Measurements from ENCODE around the gene CCL24. TPM values are rescaled to one million over a fixed set of nuclear protein-coding genes. Genes with fewer than 3 reads are reported as not detected.
"Not testable (repeated sequence)": the region's sequence is repeated elsewhere in the genome, so short reads cannot be mapped to it uniquely, and the experiment has no call there.

CCL24 gene
- total RNA-seq, 6 experiments from 2014 or later = 1.1 to 1.2 TPM; not detected in 4

DNA sequence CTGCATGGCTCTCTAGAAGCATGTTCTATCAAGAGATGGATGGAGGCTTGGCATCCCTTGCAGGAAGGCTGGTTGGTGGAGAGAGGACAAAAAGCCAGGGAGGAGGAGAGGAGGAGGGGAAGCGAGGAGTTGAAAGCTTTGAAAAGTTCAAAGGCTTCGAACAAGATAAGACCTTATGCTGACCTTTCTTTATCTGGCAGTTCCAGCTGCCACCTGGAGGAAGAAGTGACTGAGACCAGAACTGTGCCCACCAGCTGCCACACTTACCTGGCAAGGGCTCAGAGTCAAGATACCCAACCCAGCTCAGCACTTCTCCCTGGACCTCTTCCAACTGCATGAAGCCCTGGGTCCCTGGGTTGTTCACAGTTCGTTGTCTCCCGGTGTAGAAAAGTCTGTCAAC lies 14.8 kb downstream of the CCL24 start:
- Histone ChIP-seq H3K27ac (no peak overlapping the region), H3K9me3 (no peaks in the 10 kb centered on the region), H3K27me3 (no peaks in the 10 kb centered on the region), H3K4me1 (no peaks in the 10 kb centered on the region), H3K36me3 (no peaks in the 10 kb centered on the region), H3K4me3 (no peak overlapping the region)
- intact Hi-C loops (cut with DNase I) = no loop called here
- DNase-seq (no peak), ATAC-seq (no peak)
- WGBS (ENCODE audit: insufficient coverage, low coverage, low lambda C conversion rate, missing lambda C conversion rate) = 50% methylated on average over 4 of the region's 4 CpGs
- TF ChIP-seq POLR2A (IDR thresholded peaks at IDR 0.05) = no peak
- TF ChIP-seq, protein P1, sequence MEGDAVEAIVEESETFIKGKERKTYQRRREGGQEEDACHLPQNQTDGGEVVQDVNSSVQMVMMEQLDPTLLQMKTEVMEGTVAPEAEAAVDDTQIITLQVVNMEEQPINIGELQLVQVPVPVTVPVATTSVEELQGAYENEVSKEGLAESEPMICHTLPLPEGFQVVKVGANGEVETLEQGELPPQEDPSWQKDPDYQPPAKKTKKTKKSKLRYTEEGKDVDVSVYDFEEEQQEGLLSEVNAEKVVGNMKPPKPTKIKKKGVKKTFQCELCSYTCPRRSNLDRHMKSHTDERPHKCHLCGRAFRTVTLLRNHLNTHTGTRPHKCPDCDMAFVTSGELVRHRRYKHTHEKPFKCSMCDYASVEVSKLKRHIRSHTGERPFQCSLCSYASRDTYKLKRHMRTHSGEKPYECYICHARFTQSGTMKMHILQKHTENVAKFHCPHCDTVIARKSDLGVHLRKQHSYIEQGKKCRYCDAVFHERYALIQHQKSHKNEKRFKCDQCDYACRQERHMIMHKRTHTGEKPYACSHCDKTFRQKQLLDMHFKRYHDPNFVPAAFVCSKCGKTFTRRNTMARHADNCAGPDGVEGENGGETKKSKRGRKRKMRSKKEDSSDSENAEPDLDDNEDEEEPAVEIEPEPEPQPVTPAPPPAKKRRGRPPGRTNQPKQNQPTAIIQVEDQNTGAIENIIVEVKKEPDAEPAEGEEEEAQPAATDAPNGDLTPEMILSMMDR (IDR thresholded peaks at IDR 0.05) = no peak

DNA sequence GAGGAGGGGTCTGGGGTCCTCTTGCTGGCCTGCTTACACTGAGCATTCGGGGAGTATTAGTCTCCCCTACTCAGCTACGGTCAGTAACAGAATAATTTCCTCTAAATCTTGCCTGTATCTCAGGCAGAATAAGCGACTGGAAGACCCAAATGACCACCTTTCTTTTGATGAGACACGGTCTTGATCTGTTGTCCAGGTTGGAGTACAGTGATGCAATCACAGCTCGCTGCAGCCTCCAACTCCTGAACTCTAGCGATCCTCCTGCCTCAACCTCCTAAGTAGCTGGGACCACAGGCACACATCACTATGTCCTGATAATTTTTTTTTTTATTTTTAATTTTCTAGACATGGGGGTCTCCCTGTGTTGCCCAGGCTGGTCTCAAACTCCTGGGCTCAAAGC lies 17.2 kb downstream of the CCL24 start:
- WGBS (ENCODE audit: insufficient coverage, low coverage, low lambda C conversion rate, missing lambda C conversion rate) = 76% methylated on average over 3 of the region's 6 CpGs
- no peak for ATAC-seq
- H3K27ac ChIP-seq = no peak overlapping the region

DNA sequence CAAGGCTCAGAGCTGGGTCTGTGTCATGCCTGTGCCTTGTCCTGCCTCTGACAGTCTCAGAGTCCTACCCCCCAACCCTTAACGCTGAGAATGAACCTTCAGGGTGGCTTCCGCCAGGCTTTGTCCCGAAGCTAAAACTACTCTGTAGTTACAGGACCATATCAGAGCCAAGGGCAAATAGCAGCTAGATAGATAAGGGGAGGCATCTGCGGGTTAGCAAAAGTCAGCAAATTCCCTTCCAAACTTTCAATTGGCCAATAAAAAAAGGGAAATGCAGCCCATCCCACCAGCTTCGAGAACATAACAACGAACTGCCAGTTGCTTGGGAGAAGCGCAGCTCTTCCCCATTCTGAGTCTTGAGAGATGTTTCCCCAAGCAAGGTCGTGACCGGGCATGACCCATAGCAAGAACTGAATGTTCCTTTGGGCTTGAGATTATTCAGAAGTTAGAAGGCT lies 17.7 kb downstream of the CCL24 start:
- Histone ChIP-seq H3K4me3 (no peak overlapping the region), H3K4me1 (no peaks in the 10 kb centered on the region), H3K36me3 (no peaks in the 10 kb centered on the region), H3K9me3 (no peaks in the 10 kb centered on the region), H3K27me3 (no peaks in the 10 kb centered on the region), H3K27ac (peak overlapping the region in 2 of 3 donors; percentile 33 to 37)
- peak in 2 of 3 donors; percentile 60 for DNase-seq
- WGBS (ENCODE audit: insufficient coverage, low coverage, low lambda C conversion rate, missing lambda C conversion rate) = 18% methylated on average over 6 of the region's 9 CpGs
- intact Hi-C loops (cut with DNase I) = no loop called here
- peak; percentile 74 to 88 (median 80) for ATAC-seq
- TF ChIP-seq POLR2A (IDR thresholded peaks at IDR 0.05) = no peak
- TF ChIP-seq, protein P1 (IDR thresholded peaks at IDR 0.05) = no peak

More for the DNA sequence above, 17.2 kb downstream of the CCL24 start:
- Histone ChIP-seq H3K27me3 (no peaks in the 10 kb centered on the region), H3K4me3 (no peak overlapping the region), H3K4me1 (no peaks in the 10 kb centered on the region), H3K9me3 (no peaks in the 10 kb centered on the region), H3K36me3 (no peaks in the 10 kb centered on the region)
- no peak for TF ChIP-seq POLR2A (IDR thresholded peaks at IDR 0.05)
- TF ChIP-seq, protein P1 (IDR thresholded peaks at IDR 0.05) = no peak
- intact Hi-C loops (cut with DNase I) = no loop called here
- DNase-seq = no peak

DNA sequence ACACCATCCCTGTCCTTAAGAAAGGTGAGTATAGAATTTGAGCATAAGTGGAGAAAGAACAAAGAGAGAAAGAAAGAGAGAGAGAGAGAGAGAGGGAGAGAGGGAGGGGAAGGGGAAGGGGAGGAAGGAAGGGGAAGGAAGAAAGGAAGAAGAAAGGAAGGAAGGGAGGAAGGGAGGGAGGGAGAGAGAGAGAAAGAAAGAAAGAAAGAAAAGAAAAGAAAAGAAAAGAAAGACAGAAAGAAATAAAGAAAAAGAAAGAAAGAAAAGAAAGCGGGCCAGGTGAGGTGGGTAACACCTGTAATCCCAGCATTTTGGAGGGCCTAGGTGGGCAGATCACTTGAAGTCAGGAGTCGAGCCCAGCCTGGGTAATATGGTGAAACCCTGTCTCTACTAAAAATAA lies 19.9 kb downstream of the CCL24 start:
- 84% methylated on average over 2 of the region's 2 CpGs for WGBS (ENCODE audit: insufficient coverage, low coverage, low lambda C conversion rate, missing lambda C conversion rate)
- no peak overlapping the region for H3K4me3 ChIP-seq
- TF ChIP-seq POLR2A (IDR thresholded peaks at IDR 0.05) = no peak
- TF ChIP-seq, protein P1 (IDR thresholded peaks at IDR 0.05) = no peak
- intact Hi-C loops (cut with DNase I) = no loop called here
- H3K27me3 ChIP-seq = no peaks in the 10 kb centered on the region
- DNase-seq (no peak), ATAC-seq (no peak)
- no peaks in the 10 kb centered on the region for H3K4me1 ChIP-seq
- H3K27ac ChIP-seq = no peak overlapping the region
- no peaks in the 10 kb centered on the region for H3K9me3 ChIP-seq
- no peaks in the 10 kb centered on the region for H3K36me3 ChIP-seq

DNA sequence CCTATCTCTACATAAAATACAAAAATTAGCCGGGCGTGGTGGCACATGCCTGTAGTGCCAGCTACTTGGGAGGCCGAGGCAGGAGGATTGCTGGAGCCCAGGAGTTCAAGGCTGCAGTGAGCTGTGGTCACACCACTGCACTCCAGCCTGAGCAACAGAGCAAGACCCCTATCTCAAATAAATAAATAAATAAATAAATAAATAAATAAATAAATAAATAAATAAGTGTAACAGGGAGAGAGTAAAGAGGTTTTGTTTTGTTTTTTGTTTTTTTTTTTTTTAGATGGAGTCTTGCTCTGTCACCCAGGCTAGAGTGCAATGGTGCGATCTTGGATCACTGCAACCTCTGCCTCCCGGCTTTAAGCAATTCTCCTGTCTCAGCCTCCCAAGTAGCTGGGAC lies 21.0 kb downstream of the CCL24 start:
- H3K4me3 ChIP-seq; intact Hi-C loops (cut with DNase I); ATAC-seq; H3K27ac ChIP-seq; H3K9me3 ChIP-seq; H3K27me3 ChIP-seq; H3K36me3 ChIP-seq; H3K4me1 ChIP-seq; DNase-seq: not testable (repeated sequence)
- 92% methylated on average over 2 of the region's 5 CpGs for WGBS (ENCODE audit: insufficient coverage, low coverage, low lambda C conversion rate, missing lambda C conversion rate)

Measured in right lobe of liver (tissue), 6 donors.